Measurements from ENCODE around the gene TUBGCP2.

GRCh38 chr10:133270773-133271297 lies 37.8 kb downstream of the TUBGCP2 start:
- TF ChIP-seq CTCF (IDR thresholded peaks at IDR 0.05) (no peak), POLR2A (IDR thresholded peaks at IDR 0.05) (no peak), POLR2AphosphoS5 (IDR thresholded peaks at IDR 0.05) (no peak), EP300 (IDR thresholded peaks at IDR 0.05; ENCODE audit: low read depth) (no peak)
